ENCODE measurements around the gene PKP1. TPM values are rescaled to one million over a fixed set of nuclear protein-coding genes. Genes with fewer than 3 reads are reported as not detected.

Gene PKP1
- total and polyA plus RNA-seq, 10 of the 15 experiments (the other 5 are each of a cell fraction or from before 2014, with no cell fraction given) = 0.03 TPM; not detected in 9

GRCh38 chr1:201317551-201317950, 34.2 kb downstream of the PKP1 start:
- DNase-seq (ENCODE audit: low read depth, low spot score) (no peak), FAIRE-seq (no peak), ATAC-seq (no peak)
- TF ChIP-seq NFIC (IDR thresholded peaks at IDR 0.05; ENCODE audit: low read depth, low read length) (no peak), MEF2A (IDR thresholded peaks at IDR 0.05; ENCODE audit: insufficient read depth, low read depth, low read length) (no peak), STAT3 (IDR thresholded peaks at IDR 0.05; ENCODE audit: low read depth, low read length) (no peak), HDAC6 (IDR thresholded peaks at IDR 0.05; ENCODE audit: unreplicated experiment) (no peak), RFX5 (IDR thresholded peaks at IDR 0.05; ENCODE audit: low read depth, low read length) (no peak), RAD51 (IDR thresholded peaks at IDR 0.05) (no peak), RUNX3 (IDR thresholded peaks at IDR 0.05; ENCODE audit: low read length) (no peak), PKNOX1 (IDR thresholded peaks at IDR 0.05) (no peak), BMI1 (IDR thresholded peaks at IDR 0.05; ENCODE audit: borderline replicate concordance) (no peak), PRDM15 (CRISPR knock-in tag; IDR thresholded peaks at IDR 0.05) (no peak), DPF2 (IDR thresholded peaks at IDR 0.05) (no peak), ZBTB11 (CRISPR knock-in tag; IDR thresholded peaks at IDR 0.05) (no peak), ZBED1 (IDR thresholded peaks at IDR 0.05; ENCODE audit: borderline replicate concordance) (no peak), NFXL1 (IDR thresholded peaks at IDR 0.05; ENCODE audit: borderline replicate concordance) (no peak), MLLT1 (IDR thresholded peaks at IDR 0.05) (no peak), CBX3 (IDR thresholded peaks at IDR 0.05; ENCODE audit: borderline replicate concordance, low read depth) (no peak)
- Histone ChIP-seq H3K27me3 (replicated peaks in 1 of 2; ENCODE audit: control insufficient read depth in 2 of 2, insufficient read depth in 2 of 2, low read length in 1 of 2) (peaks cover 4 to 13% of the 10 kb centered on the region in 2 experiments), H3K36me3 (ENCODE audit: control insufficient read depth in 2 of 2, insufficient read depth in 2 of 2, low read length in 1 of 2) (no peaks in the 10 kb centered on the region), H3K9me3 (replicated peaks; ENCODE audit: control insufficient read depth, insufficient read depth, low read length) (no peaks in the 10 kb centered on the region), H2AFZ (ENCODE audit: control insufficient read depth, low read depth, low read length) (no peak overlapping the region), H4K20me1 (ENCODE audit: control insufficient read depth, insufficient read depth) (no peaks in the 10 kb centered on the region), H3K4me2 (ENCODE audit: control insufficient read depth, insufficient read depth) (no peak overlapping the region), H3K9ac (ENCODE audit: control insufficient read depth, insufficient read depth, low read length) (no peak overlapping the region), H3K4me3 (no peak overlapping the region), H3K4me1 (ENCODE audit: control insufficient read depth, insufficient read depth, low read length) (no peaks in the 10 kb centered on the region), H3K27ac (ENCODE audit: control insufficient read depth, insufficient read depth) (no peak overlapping the region), H3K79me2 (ENCODE audit: control insufficient read depth, insufficient read depth, low read length) (no peaks in the 10 kb centered on the region)
- POLR2A ChIA-PET = no interaction called here
- RAD21 ChIA-PET (ENCODE audit: unreplicated experiment) = no interaction called here
- CTCF ChIA-PET = interaction anchor here (0.7 kb wide), 1 partner anchor 67 kb away, joined by 3 read pairs; no protein-coding TSS in a partner anchor
- intact Hi-C loops (cut with micrococcal nuclease; ENCODE audit: unreplicated experiment) = no loop called here
- SMC1A ChIA-PET (ENCODE audit: uncharacterized antibody, unreplicated experiment) = no interaction called here
- WGBS (ENCODE audit: insufficient coverage, insufficient replicate concordance, low lambda C conversion rate, missing lambda C conversion rate) = 47% methylated on average over 13 of the region's 13 CpGs
- in situ Hi-C loops (cut with MboI) = no loop called here
- BruUV-seq (replicated peaks) = no TSS peak
